ENCODE data around the gene ODAD4. TPM values are rescaled to one million over a fixed set of nuclear protein-coding genes. Genes with fewer than 3 reads are reported as not detected.
A peak's percentile ranks its signal among the peaks of the same experiment; 100 is the strongest.
"Not testable (repeated sequence)": the region's sequence is repeated elsewhere in the genome, so short reads cannot be mapped to it uniquely, and the experiment has no call there.

Gene ODAD4
- total RNA-seq, 4 donors from 2014 or later = 1.8 to 3.2 (median 3.2) TPM; not detected in 1

GRCh38 chr17:41919840-41920579 lies 10.4 kb upstream of the ODAD4 start:
- H3K4me1 ChIP-seq = peaks cover 0 to 11% of the 10 kb centered on the region in 2 donors
- H3K36me3 ChIP-seq = no peaks in the 10 kb centered on the region
- no peaks in the 10 kb centered on the region for H3K9me3 ChIP-seq
- no peaks in the 10 kb centered on the region for H3K27me3 ChIP-seq
- H3K27ac ChIP-seq = peak overlapping the region in 1 of 2 donors; percentile 79
- H3K4me3 ChIP-seq = no peak overlapping the region
- no peak for TF ChIP-seq POLR2A (IDR thresholded peaks at IDR 0.05)
- TF ChIP-seq CTCF (IDR thresholded peaks at IDR 0.05) = no peak
- intact Hi-C loops (cut with DNase I; ENCODE audit: low total_unique reads) = loop anchor here (5.0 kb wide), 1 partner anchor 102 kb away; the partner anchor contains the start of gene NKIRAS2
- DNase-seq = peak; percentile 46 to 54

- Histone ChIP-seq H3K36me3 (no peaks in the 10 kb centered on the region), H3K4me3 (no peak overlapping the region), H3K27me3 (no peaks in the 10 kb centered on the region), H3K4me1 (peaks cover 0 to 11% of the 10 kb centered on the region in 2 donors), H3K9me3 (no peaks in the 10 kb centered on the region), H3K27ac (no peak overlapping the region)
- DNase-seq = no peak
- no peak for TF ChIP-seq CTCF (IDR thresholded peaks at IDR 0.05)
- no peak for TF ChIP-seq POLR2A (IDR thresholded peaks at IDR 0.05)
- intact Hi-C loops (cut with DNase I; ENCODE audit: low total_unique reads) = loop anchor here (5.0 kb wide), 1 partner anchor 102 kb away; the partner anchor contains the start of gene NKIRAS2
Measured at GRCh38 chr17:41920580-41920955, 9.8 kb upstream of the ODAD4 start.

- no peak for DNase-seq
- Histone ChIP-seq H3K27ac (no peak overlapping the region), H3K4me1 (no peaks in the 10 kb centered on the region), H3K27me3 (no peaks in the 10 kb centered on the region), H3K9me3 (no peaks in the 10 kb centered on the region), H3K4me3 (no peak overlapping the region), H3K36me3 (no peaks in the 10 kb centered on the region)
- TF ChIP-seq CTCF (IDR thresholded peaks at IDR 0.05) = no peak
- no peak for TF ChIP-seq POLR2A (IDR thresholded peaks at IDR 0.05)
- intact Hi-C loops (cut with DNase I; ENCODE audit: low total_unique reads) = no loop called here
Measured at GRCh38 chr17:41925991-41926590, 4.3 kb upstream of the ODAD4 start.

- no peaks in the 10 kb centered on the region for H3K36me3 ChIP-seq
- DNase-seq = no peak
- intact Hi-C loops (cut with DNase I; ENCODE audit: low total_unique reads) = no loop called here
- H3K9me3 ChIP-seq = no peaks in the 10 kb centered on the region
- H3K4me1 ChIP-seq = no peaks in the 10 kb centered on the region
- no peak overlapping the region for H3K4me3 ChIP-seq
- H3K27ac ChIP-seq = peak overlapping the region in 1 of 2 donors; percentile 82
- TF ChIP-seq POLR2A (IDR thresholded peaks at IDR 0.05) = no peak
- TF ChIP-seq CTCF (IDR thresholded peaks at IDR 0.05) = no peak
- no peaks in the 10 kb centered on the region for H3K27me3 ChIP-seq
Measured at GRCh38 chr17:41928693-41929251, 1.6 kb upstream of the ODAD4 start.

GRCh38 chr17:41930833-41931156 lies 378 bp downstream of the ODAD4 start:
- intact Hi-C loops (cut with DNase I; ENCODE audit: low total_unique reads); H3K9me3 ChIP-seq; H3K36me3 ChIP-seq; H3K4me1 ChIP-seq; DNase-seq; H3K27me3 ChIP-seq: not testable (repeated sequence)
- H3K27ac ChIP-seq = peak overlapping the region; percentile 80 to 82
- peak overlapping the region; percentile 41 for H3K4me3 ChIP-seq

- DNase-seq; intact Hi-C loops (cut with DNase I; ENCODE audit: low total_unique reads); H3K27ac ChIP-seq; H3K27me3 ChIP-seq; H3K4me1 ChIP-seq; H3K4me3 ChIP-seq; H3K36me3 ChIP-seq; H3K9me3 ChIP-seq: not testable (repeated sequence)
Measured at GRCh38 chr17:41931715-41932114, 1.3 kb downstream of the ODAD4 start.
